ENCODE measurements around the gene IQCN. TPM values are rescaled to one million over a fixed set of nuclear protein-coding genes. Genes with fewer than 3 reads are reported as not detected.

Gene IQCN
- total RNA-seq, 2 experiments from 2014 or later: 0.59 to 0.69 TPM

- no peaks in the 10 kb centered on the region for H3K9me3 Mint-ChIP-seq
- intact Hi-C loops (cut with micrococcal nuclease): loop anchor here (1.0 to 2.0 kb wide), 2 partner anchors 26 to 45 kb away; partner anchors contain the start of gene LSM4
- peak overlapping the region; percentile 98 for H3K27ac Mint-ChIP-seq
- H3K4me1 Mint-ChIP-seq (ENCODE audit: low read depth): peaks cover 41% of the 10 kb centered on the region
- DNase-seq (peak; percentile 77), ATAC-seq (no peak)
- peaks cover 34% of the 10 kb centered on the region for H3K36me3 Mint-ChIP-seq (ENCODE audit: low read depth)
- POLR2A ChIA-PET: interaction anchor here (0.6 to 9.0 kb wide), 21 partner anchors 10 to 188 kb away, joined by 3 to 592 read pairs (median 6); partner anchors contain the start of genes LSM4, MPV17L2, PGPEP1 and RAB3A
- CTCF ChIA-PET: interaction anchor here (0.7 to 6.2 kb wide), 40 partner anchors 9 to 330 kb away, joined by 3 to 330 read pairs (median 6); partner anchors contain the start of genes LSM4, RAB3A and SSBP4
- H3K4me3 Mint-ChIP-seq: peak overlapping the region; percentile 92
- no peak for TF ChIP-seq CTCF (IDR thresholded peaks at IDR 0.05)
- no peaks in the 10 kb centered on the region for H3K27me3 Mint-ChIP-seq
Measured at GRCh38 chr19:18278521-18279265, 4.4 kb upstream of the IQCN start.

GRCh38 chr19:18274781-18275356 lies 617 bp upstream of the IQCN start:
- peak overlapping the region; percentile 63 for H3K27ac Mint-ChIP-seq
- intact Hi-C loops (cut with micrococcal nuclease): no loop called here

GRCh38 chr19:18273561-18274218 lies 562 bp downstream of the IQCN start:
- DNase-seq (no peak), ATAC-seq (no peak)
- ChIA-PET POLR2A (interaction anchor here (0.6 to 2.4 kb wide), 10 partner anchors 16 to 187 kb away, joined by 3 to 10 read pairs (median 4); partner anchors contain the start of gene IL12RB1), CTCF (interaction anchor here (0.7 to 9.8 kb wide), 8 partner anchors 9 to 114 kb away, joined by 3 to 85 read pairs (median 4); a partner anchor contains a TSS)
- no peak for TF ChIP-seq CTCF (IDR thresholded peaks at IDR 0.05)
- Mint-ChIP-seq H3K27ac (peak overlapping the region; percentile 63), H3K4me1 (ENCODE audit: low read depth) (peaks cover 28% of the 10 kb centered on the region), H3K9me3 (no peaks in the 10 kb centered on the region), H3K36me3 (ENCODE audit: low read depth) (peaks cover 17% of the 10 kb centered on the region), H3K4me3 (no peak overlapping the region), H3K27me3 (no peaks in the 10 kb centered on the region)
- intact Hi-C loops (cut with micrococcal nuclease): no loop called here

More at GRCh38 chr19:18274781-18275356, 617 bp upstream of the IQCN start:
- Mint-ChIP-seq H3K4me3 (no peak overlapping the region), H3K9me3 (no peaks in the 10 kb centered on the region), H3K4me1 (ENCODE audit: low read depth) (peaks cover 31% of the 10 kb centered on the region), H3K36me3 (ENCODE audit: low read depth) (peaks cover 29% of the 10 kb centered on the region), H3K27me3 (no peaks in the 10 kb centered on the region)
- ATAC-seq (peak; percentile 6), DNase-seq (peak; percentile 32)
- ChIA-PET CTCF (interaction anchor here (1.0 to 9.8 kb wide), 9 partner anchors 7 to 113 kb away, joined by 3 to 85 read pairs (median 4); partner anchors contain the start of gene LSM4), POLR2A (interaction anchor here (0.9 to 9.0 kb wide), 11 partner anchors 16 to 71 kb away, joined by 3 to 592 read pairs (median 4); partner anchors contain the start of genes LSM4 and RAB3A)
- TF ChIP-seq CTCF (IDR thresholded peaks at IDR 0.05): no peak

- DNase-seq (no peak), ATAC-seq (no peak)
- Mint-ChIP-seq H3K36me3 (ENCODE audit: low read depth) (peaks cover 4% of the 10 kb centered on the region), H3K27ac (no peak overlapping the region), H3K4me3 (no peak overlapping the region), H3K4me1 (ENCODE audit: low read depth) (peaks cover 19% of the 10 kb centered on the region), H3K27me3 (no peaks in the 10 kb centered on the region), H3K9me3 (no peaks in the 10 kb centered on the region)
- CTCF ChIA-PET: interaction anchor here (0.7 to 9.8 kb wide), 8 partner anchors 8 to 138 kb away, joined by 3 to 85 read pairs (median 4); no protein-coding TSS in a partner anchor
- intact Hi-C loops (cut with micrococcal nuclease): no loop called here
- TF ChIP-seq CTCF (IDR thresholded peaks at IDR 0.05): no peak
- POLR2A ChIA-PET: interaction anchor here (0.8 to 0.9 kb wide), 4 partner anchors 9 to 59 kb away, joined by 3 to 4 read pairs (median 4); no protein-coding TSS in a partner anchor
Measured at GRCh38 chr19:18271433-18271841, 2.8 kb downstream of the IQCN start.

All from activated CD8-positive, alpha-beta T cell treated with anti-CD3 and anti-CD28 coated beads for 36 hours (primary cell).